SK-N-SH (cell line): ENCODE measurements around the gene ODF2L. TPM values are rescaled to one million over a fixed set of nuclear protein-coding genes. Genes with fewer than 3 reads are reported as not detected.

Source experiments
- CTCF ChIA-PET: fragments of 300-600, 350-600 bp; formaldehyde crosslinking; extraction: SDS; loops from one replicate; lab custom pipeline; 2021; lab: Yijun Ruan, JAX
- POLR2A ChIA-PET: fragments of 350-600 bp; sonication (Branson Sonifier 250); formaldehyde crosslinking; extraction: SDS; loops from one replicate; lab custom pipeline; 2020; ENCODE audit warnings: antibody characterized with exemption, inconsistent platforms; lab: Yijun Ruan, JAX
- DNase-seq: peaks from one replicate; pipeline ENCODE4 v3.0.0; 2012
- H2AFZ ChIP-seq: fragments of 200-600 bp; sonication (generic); 2 replicates; pipeline ENCODE4 v1.8.1; 2016; ENCODE audit warnings: antibody characterized with exemption, mild to moderate bottlenecking, low read depth
- H3F3A ChIP-seq: fragments of 200-600 bp; sonication (generic); replicated peaks from 2 replicates; pipeline ENCODE3; 2016; ENCODE audit warnings: antibody characterized with exemption, mild to moderate bottlenecking; ENCODE audit not compliant: insufficient read depth
- H3K27ac ChIP-seq, 2 experiments: fragments of 200-500 bp in 1 of 2; fragments of 200-600 bp in 1 of 2; sonication (Bioruptor generic) in 1 of 2; sonication (generic), shearing (Covaris generic) in 1 of 2; 2 replicates each; pipeline versions ENCODE4 v1.5.1 to v1.6.1; 2014 to 2016; ENCODE audit warnings: low read depth in 2 of 2, inconsistent platforms in 1 of 2, low read length in 1 of 2, mild to moderate bottlenecking in 1 of 2, mixed read lengths in 1 of 2
- H3K27me3 ChIP-seq: fragments of 200-600 bp; sonication (generic), shearing (Covaris generic); 2 replicates; pipeline ENCODE4 v1.6.1; 2016; ENCODE audit warnings: mixed run types; ENCODE audit not compliant: insufficient read depth
- H3K36me3 ChIP-seq, 2 experiments: fragments of 200-500 bp in 1 of 2; fragments of 200-600 bp in 1 of 2; sonication (Bioruptor generic) in 1 of 2; sonication (generic) in 1 of 2; replicated peaks in 1 of 2; 2 replicates each; pipeline versions ENCODE3 to v1.5.1; 2014 to 2016; ENCODE audit warnings: low read length in 1 of 2, mild to moderate bottlenecking in 1 of 2; ENCODE audit not compliant: insufficient read depth in 2 of 2, control insufficient read depth in 1 of 2
- H3K4me1 ChIP-seq, 2 experiments: fragments of 200-500 bp in 1 of 2; fragments of 200-600 bp in 1 of 2; sonication (Bioruptor generic) in 1 of 2; sonication (generic), shearing (Covaris generic) in 1 of 2; 2 replicates each; pipeline versions ENCODE4 v1.5.1 to v1.6.1; 2014 to 2016; ENCODE audit warnings: low read depth in 1 of 2, low read length in 1 of 2, mixed run types in 1 of 2; ENCODE audit not compliant: insufficient read depth in 2 of 2, control insufficient read depth in 1 of 2
- H3K4me2 ChIP-seq: fragments of 200-600 bp; sonication (generic), shearing (Covaris generic); 2 replicates; pipeline ENCODE4 v1.6.1; 2017; ENCODE audit warnings: mixed run types
- H3K4me3 ChIP-seq, 2 experiments: fragments of 200-500 bp in 1 of 2; fragments of 200-600 bp in 1 of 2; sonication (Bioruptor generic) in 1 of 2; sonication (generic), shearing (Covaris generic) in 1 of 2; 2 replicates each; pipeline versions ENCODE4 v1.5.1 to v1.8.1; 2014 to 2016; ENCODE audit warnings: low read depth in 2 of 2, inconsistent platforms in 1 of 2, low read length in 1 of 2, mild to moderate bottlenecking in 1 of 2, mixed read lengths in 1 of 2, moderate library complexity in 1 of 2
- H3K79me2 ChIP-seq: fragments of 200-600 bp; sonication (generic); 2 replicates; pipeline ENCODE4 v1.8.1; 2017; ENCODE audit warnings: mild to moderate bottlenecking; ENCODE audit not compliant: insufficient read depth
- H3K9ac ChIP-seq: fragments of 200-600 bp; sonication (generic); 2 replicates; pipeline ENCODE4 v1.6.1; 2017; ENCODE audit warnings: mixed run types
- H3K9me2 ChIP-seq: fragments of 200-600 bp; sonication (generic); 2 replicates; pipeline ENCODE4 v1.6.1; 2017; ENCODE audit warnings: mixed run types
- H3K9me3 ChIP-seq: fragments of 200-600 bp; sonication (generic); 2 replicates; pipeline ENCODE4 v1.6.1; 2017; ENCODE audit warnings: mixed run types, mild to moderate bottlenecking, moderate library complexity
- H4K20me1 ChIP-seq: fragments of 200-600 bp; sonication (generic); 2 replicates; pipeline ENCODE4 v1.6.1; 2017; ENCODE audit warnings: mild to moderate bottlenecking, mixed run types; ENCODE audit not compliant: insufficient read depth
- CHD2 ChIP-seq: fragments of 150-350 bp; IDR thresholded peaks from 2 replicates; pipeline ENCODE4 v1.6.1; 2018; ENCODE audit warnings: low read length; ENCODE audit not compliant: partially characterized antibody
- ELF1 ChIP-seq: IDR thresholded peaks from 2 replicates; pipeline ENCODE4 v1.4.0; 2012
- EZH2phosphoT487 ChIP-seq: fragments of 200-600 bp; sonication (generic); IDR thresholded peaks from 2 replicates; pipeline ENCODE4 v1.6.1; 2017; ENCODE audit warnings: low read depth, mixed run types, mild to moderate bottlenecking, antibody characterized with exemption, moderate library complexity, borderline replicate concordance
- FOXJ3 ChIP-seq: sonication (generic); formaldehyde crosslinking; IDR thresholded peaks from 2 replicates; pipeline ENCODE4 v1.5.1; 2020; ENCODE audit warnings: mild to moderate bottlenecking, missing genetic modification reagents
- GATA2 ChIP-seq: sonication (generic); formaldehyde crosslinking; IDR thresholded peaks from 2 replicates; pipeline ENCODE4 v1.5.0; 2020; ENCODE audit warnings: mild to moderate bottlenecking, missing genetic modification reagents
- IRF3 ChIP-seq: fragments of 150-350 bp; IDR thresholded peaks from 2 replicates; pipeline ENCODE4 v1.6.1; 2016; ENCODE audit warnings: mild to moderate bottlenecking, low read depth, low read length
- NFIC ChIP-seq: IDR thresholded peaks from 2 replicates; pipeline ENCODE4 v1.4.0; 2012; ENCODE audit warnings: borderline replicate concordance
- PBX3 ChIP-seq: IDR thresholded peaks from 2 replicates; pipeline ENCODE4; 2012
- POLR2AphosphoS5 ChIP-seq: IDR thresholded peaks from 2 replicates; pipeline ENCODE4 v1.6.1; 2012; ENCODE audit warnings: low read depth, low read length
- RCOR1 ChIP-seq: fragments of 150-350 bp; IDR thresholded peaks from 2 replicates; pipeline ENCODE4 v1.6.1; 2017; ENCODE audit warnings: antibody characterized with exemption, low read length
- TAF1 ChIP-seq: IDR thresholded peaks from 2 replicates; pipeline ENCODE4 v1.6.1; 2012; ENCODE audit warnings: low read depth, mild to moderate bottlenecking, low read length, moderate library complexity, borderline replicate concordance
- TCF12 ChIP-seq: IDR thresholded peaks from 2 replicates; pipeline ENCODE4 v1.4.0; 2012
- USF1 ChIP-seq: IDR thresholded peaks from 2 replicates; pipeline ENCODE4 v1.4.0; 2012; ENCODE audit warnings: low read depth, borderline replicate concordance
- USF2 ChIP-seq: fragments of 150-350 bp; IDR thresholded peaks from 2 replicates; pipeline ENCODE4 v1.6.1; 2017; ENCODE audit warnings: antibody characterized with exemption, low read length, low read depth, borderline replicate concordance
- WGBS: methylation state at CpG from one replicate; pipeline ENCODE4 v1.1.6; 2017; ENCODE audit warnings: low lambda C conversion rate; 5-methylcytosine and 5-hydroxymethylcytosine counted together
- polyA plus RNA-seq, 3 experiments: library from polyadenylated mRNA; depleted of rRNA; stranded (reverse); fragments of >200 nt; gene quantifications; 2 replicates each; pipeline ENCODE4 v1.2.3, GENCODE V29; 2012

ODF2L gene
- polyA plus RNA-seq, 1 of the 3 experiments (the other 2 are of a cell fraction) = 5.3 TPM

- H3K9me3 ChIP-seq = no peaks in the 10 kb centered on the region
- no peaks in the 10 kb centered on the region for H4K20me1 ChIP-seq
- no peak overlapping the region for H3K4me3 ChIP-seq
- POLR2A ChIA-PET = no interaction called here
- TF ChIP-seq TCF12 (no peak), RCOR1 (no peak), TAF1 (no peak), CHD2 (no peak)
- TF ChIP-seq, all 33 proteins: peak for 0
- Histone ChIP-seq H3K79me2 (no peaks in the 10 kb centered on the region), H3K27me3 (no peaks in the 10 kb centered on the region), H3F3A (no peaks in the 10 kb centered on the region), H3K9ac (no peak overlapping the region), H3K4me1 (no peaks in the 10 kb centered on the region), H2AFZ (no peak overlapping the region), H3K36me3 (no peaks in the 10 kb centered on the region), H3K4me2 (no peak overlapping the region), H3K27ac (no peak overlapping the region), H3K9me2 (no peaks in the 10 kb centered on the region)
- no peak for DNase-seq
- CTCF ChIA-PET = interaction anchor here (0.6 kb wide), 1 partner anchor 1014 kb away, joined by 3 read pairs; no protein-coding TSS in a partner anchor
- 0% methylated on average over 3 of the region's 3 CpGs for WGBS
Measured at GRCh38 chr1:86322241-86322640, 73.9 kb downstream of the ODF2L start.

- Histone ChIP-seq H3K9ac (no peak overlapping the region), H4K20me1 (no peaks in the 10 kb centered on the region), H3F3A (no peaks in the 10 kb centered on the region)
- ChIA-PET POLR2A (no interaction called here), CTCF (no interaction called here)
- no peak for TF ChIP-seq TCF12
- no peak for TF ChIP-seq FOXJ3 (CRISPR knock-in tag)
- no peak for TF ChIP-seq IRF3
- no peak for TF ChIP-seq ELF1
- TF ChIP-seq RCOR1 = no peak
- no peak for TF ChIP-seq CHD2
- no peak for TF ChIP-seq EZH2phosphoT487
- TF ChIP-seq USF1 = no peak
- TF ChIP-seq, all 33 proteins: peak for 0
- Histone ChIP-seq H3K27ac (no peak overlapping the region), H3K4me3 (no peak overlapping the region), H3K9me2 (0 out of 2 replicates have a peak, but pooled peaks cover 3% of the 10 kb centered on the region), H3K4me2 (no peak overlapping the region), H3K9me3 (no peaks in the 10 kb centered on the region), H2AFZ (no peak overlapping the region), H3K4me1 (no peaks in the 10 kb centered on the region), H3K27me3 (no peaks in the 10 kb centered on the region), H3K36me3 (no peaks in the 10 kb centered on the region), H3K79me2 (no peaks in the 10 kb centered on the region)
- DNase-seq = no peak
- WGBS = 0% methylated on average over 3 of the region's 3 CpGs
Measured at GRCh38 chr1:86318436-86318835, 77.7 kb downstream of the ODF2L start.

- Histone ChIP-seq H3K36me3 (no peaks in the 10 kb centered on the region), H3K9ac (no peak overlapping the region), H3K4me1 (no peaks in the 10 kb centered on the region), H2AFZ (no peak overlapping the region), H3K9me3 (no peaks in the 10 kb centered on the region), H3K27ac (no peak overlapping the region), H3K27me3 (no peaks in the 10 kb centered on the region), H3K4me2 (no peak overlapping the region), H3F3A (no peaks in the 10 kb centered on the region), H4K20me1 (no peaks in the 10 kb centered on the region), H3K4me3 (no peak overlapping the region), H3K79me2 (no peaks in the 10 kb centered on the region), H3K9me2 (0 out of 2 replicates have a peak, but pooled peaks cover 3% of the 10 kb centered on the region)
- POLR2A ChIA-PET = no interaction called here
- no peak for DNase-seq
- CTCF ChIA-PET = no interaction called here
- no peak for TF ChIP-seq POLR2AphosphoS5
- TF ChIP-seq IRF3 = no peak
- no peak for TF ChIP-seq GATA2 (CRISPR knock-in tag)
- TF ChIP-seq PBX3 = no peak
- no peak for TF ChIP-seq USF2
- TF ChIP-seq NFIC = no peak
Measured at GRCh38 chr1:86317926-86318325, 78.2 kb downstream of the ODF2L start.
